NCI-H82 treated with DMSO at 0.1 percent for 48 hours (cell line): Measurements from ENCODE around the gene SEC22A.

Source experiments
- DNase-seq: peaks from one replicate; lab custom pipeline; 2025; ENCODE audit not compliant: unreplicated experiment; lab: John Stamatoyannopoulos, UW

SEC22A gene

GRCh38 chr3:123286308-123287023 is 84.7 kb downstream of the SEC22A start:
- DNase-seq = no peak

GRCh38 chr3:123287051-123287961 is 85.6 kb downstream of the SEC22A start:
- no peak for DNase-seq

- DNase-seq = no peak
These were observed 86.2 kb downstream of the SEC22A start for GRCh38 chr3:123287962-123288302.

GRCh38 chr3:123289391-123290106 is 87.8 kb downstream of the SEC22A start:
- DNase-seq = no peak

- DNase-seq = no peak
These were observed 88.6 kb downstream of the SEC22A start for GRCh38 chr3:123290107-123290930.

GRCh38 chr3:123290962-123291361 is 89.2 kb downstream of the SEC22A start:
- no peak for DNase-seq

- DNase-seq = no peak
These were observed 89.7 kb downstream of the SEC22A start for GRCh38 chr3:123291404-123291803.

- DNase-seq = no peak
These were observed 90.9 kb downstream of the SEC22A start for GRCh38 chr3:123292321-123293310.

- DNase-seq = no peak
These were observed 92.7 kb downstream of the SEC22A start for GRCh38 chr3:123294296-123294938.

- DNase-seq = no peak
These were observed 93.6 kb downstream of the SEC22A start for GRCh38 chr3:123295171-123295900.

GRCh38 chr3:123295901-123296250 is 94.1 kb downstream of the SEC22A start:
- no peak for DNase-seq

- no peak for DNase-seq
These were observed 94.5 kb downstream of the SEC22A start for GRCh38 chr3:123296261-123296660.

GRCh38 chr3:123296836-123297626 is 95.3 kb downstream of the SEC22A start:
- no peak for DNase-seq

GRCh38 chr3:123297627-123297899 is 95.8 kb downstream of the SEC22A start:
- DNase-seq = no peak

- DNase-seq = no peak
These were observed 97.2 kb downstream of the SEC22A start for GRCh38 chr3:123298903-123299302.

- DNase-seq = no peak
These were observed 97.8 kb downstream of the SEC22A start for GRCh38 chr3:123299581-123299980.

- no peak for DNase-seq
These were observed 98.3 kb downstream of the SEC22A start for GRCh38 chr3:123300056-123300455.

GRCh38 chr3:123300583-123300982 is 98.8 kb downstream of the SEC22A start:
- DNase-seq = no peak
